Occipital lobe (tissue), 2 donors: Measurements from ENCODE around the gene GCK. TPM values are rescaled to one million over a fixed set of nuclear protein-coding genes. Genes with fewer than 3 reads are reported as not detected.

Experiments
- DNase-seq: peaks from one replicate; lab custom pipeline; 2025; lab: John Stamatoyannopoulos, UW
- total RNA-seq: library from RNA; depleted of rRNA; stranded (reverse); fragments of >200 nt; gene quantifications from one replicate; pipeline ENCODE4 v1.2.3, GENCODE V29; 2014

GCK gene
- total RNA-seq, 1 donor from 2014 or later: 5.1 TPM

GRCh38 chr7:44155191-44156185 lies 33.8 kb downstream of the GCK start:
- DNase-seq: no peak

- DNase-seq: no peak
These were observed 34.5 kb downstream of the GCK start for GRCh38 chr7:44154703-44155102.

GRCh38 chr7:44153948-44154335 lies 35.3 kb downstream of the GCK start:
- no peak for DNase-seq

GRCh38 chr7:44152971-44153947 lies 36.0 kb downstream of the GCK start:
- no peak for DNase-seq

GRCh38 chr7:44151956-44152355 lies 37.3 kb downstream of the GCK start:
- no peak for DNase-seq

- DNase-seq: no peak
These were observed 38.0 kb downstream of the GCK start for GRCh38 chr7:44150966-44151941.

GRCh38 chr7:44150466-44150832 lies 38.8 kb downstream of the GCK start:
- no peak for DNase-seq

- DNase-seq: no peak
These were observed 39.4 kb downstream of the GCK start for GRCh38 chr7:44149571-44150465.

- no peak for DNase-seq
These were observed 40.2 kb downstream of the GCK start for GRCh38 chr7:44148961-44149536.

GRCh38 chr7:44148166-44148565 lies 41.1 kb downstream of the GCK start:
- DNase-seq: no peak

GRCh38 chr7:44147026-44147991 lies 41.9 kb downstream of the GCK start:
- no peak for DNase-seq

GRCh38 chr7:44145969-44146911 lies 43.0 kb downstream of the GCK start:
- DNase-seq: peak; percentile 54

- DNase-seq: peak; percentile 29
These were observed 43.7 kb downstream of the GCK start for GRCh38 chr7:44145479-44145968.

- no peak for DNase-seq
These were observed 44.2 kb downstream of the GCK start for GRCh38 chr7:44144968-44145478.

- no peak for DNase-seq
These were observed 44.7 kb downstream of the GCK start for GRCh38 chr7:44144426-44144967.

- DNase-seq: no peak
These were observed 45.5 kb downstream of the GCK start for GRCh38 chr7:44143646-44144250.
